GM19239 (cell line): Measurements from ENCODE around the gene MBLAC1.

Source experiments
- DNase-seq: peaks from one replicate; pipeline ENCODE4 v3.0.0; 2011; ENCODE audit warnings: low spot score; ENCODE audit not compliant: insufficient read length
- FAIRE-seq: peaks from 2 replicates; lab custom pipeline; 2011; peaks lifted over from hg19 to GRCh38; lab: Jason Lieb, UNC

Gene MBLAC1

DNA sequence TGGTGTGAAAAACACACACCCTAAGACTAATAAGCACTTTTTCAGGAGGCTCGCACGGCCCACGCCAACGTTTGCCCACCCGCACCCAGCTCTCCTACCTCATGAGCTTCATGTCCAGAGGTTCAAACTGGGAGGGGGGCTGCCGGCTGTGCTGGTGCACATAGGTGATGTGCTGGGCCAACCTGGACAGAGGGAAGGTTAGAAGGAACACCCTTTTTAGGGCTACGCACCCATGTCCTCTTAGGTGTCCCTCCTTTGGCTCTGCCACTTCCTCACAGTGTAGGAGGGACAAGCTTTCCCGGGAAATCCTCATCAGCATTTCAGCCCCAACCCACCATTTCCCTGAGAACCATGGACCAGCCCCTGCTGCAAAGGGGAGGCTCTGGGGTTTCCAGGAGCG lies 31.5 kb upstream of the MBLAC1 start:
- DNase-seq (no peak), FAIRE-seq (no peak)

DNA sequence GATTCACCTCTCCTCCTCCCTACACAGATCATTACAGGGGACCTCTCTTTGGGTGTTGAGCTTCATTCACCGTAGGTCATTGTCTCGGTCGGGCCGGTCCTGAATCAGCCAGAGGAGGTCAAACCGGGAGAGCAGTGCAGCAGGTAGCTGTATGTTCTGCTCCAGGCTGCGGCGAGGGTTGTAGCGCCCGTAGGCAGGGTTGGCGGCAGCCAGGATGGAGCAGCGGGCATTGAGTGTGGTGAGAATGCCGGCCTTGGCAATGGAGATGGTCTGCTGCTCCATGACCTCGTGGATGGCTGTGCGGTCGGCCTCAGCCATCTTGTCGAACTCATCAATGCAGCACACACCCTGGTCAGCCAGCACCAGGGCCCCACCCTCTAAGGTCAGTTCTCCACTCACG lies 31.1 kb upstream of the MBLAC1 start:
- no peak for FAIRE-seq
- DNase-seq: no peak

DNA sequence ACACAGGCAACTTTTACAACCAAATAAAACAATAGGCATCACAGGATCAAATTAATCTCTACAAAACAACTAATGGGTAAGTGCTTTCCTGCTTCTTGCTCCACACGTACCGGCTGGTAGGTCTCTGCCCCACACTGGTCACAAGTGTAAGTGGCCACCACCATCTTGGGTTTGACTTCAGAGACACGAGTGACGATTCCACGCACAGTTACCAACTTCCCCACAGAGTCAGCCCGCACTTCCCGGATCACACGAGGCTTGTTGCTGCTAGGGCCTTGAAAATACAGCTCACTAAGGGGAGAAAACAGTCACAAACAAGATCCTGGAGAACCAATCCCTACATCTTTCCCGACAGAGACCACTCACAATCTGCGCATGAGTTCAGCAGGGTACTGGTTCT lies 27.9 kb upstream of the MBLAC1 start:
- no peak for FAIRE-seq
- no peak for DNase-seq

DNA sequence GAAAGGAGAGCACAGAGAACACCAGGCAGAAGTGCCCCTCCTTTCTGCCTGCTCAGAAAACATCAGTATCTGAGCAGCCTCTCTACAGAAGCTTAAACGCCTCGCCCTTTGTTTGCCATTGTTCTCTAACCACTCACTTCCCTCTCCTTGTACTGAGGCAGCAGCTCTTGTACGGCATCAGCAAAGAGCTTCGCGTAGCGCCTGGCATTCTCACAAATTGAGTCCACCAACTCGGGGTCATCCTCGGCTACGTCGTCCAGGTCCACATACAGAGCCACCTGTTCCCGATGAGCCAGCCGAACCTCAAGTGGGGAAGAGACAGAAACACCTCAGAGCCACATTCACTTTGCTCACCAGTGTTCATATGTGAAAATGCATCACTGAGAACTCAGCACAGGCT lies 27.3 kb upstream of the MBLAC1 start:
- FAIRE-seq (no peak), DNase-seq (no peak)

DNA sequence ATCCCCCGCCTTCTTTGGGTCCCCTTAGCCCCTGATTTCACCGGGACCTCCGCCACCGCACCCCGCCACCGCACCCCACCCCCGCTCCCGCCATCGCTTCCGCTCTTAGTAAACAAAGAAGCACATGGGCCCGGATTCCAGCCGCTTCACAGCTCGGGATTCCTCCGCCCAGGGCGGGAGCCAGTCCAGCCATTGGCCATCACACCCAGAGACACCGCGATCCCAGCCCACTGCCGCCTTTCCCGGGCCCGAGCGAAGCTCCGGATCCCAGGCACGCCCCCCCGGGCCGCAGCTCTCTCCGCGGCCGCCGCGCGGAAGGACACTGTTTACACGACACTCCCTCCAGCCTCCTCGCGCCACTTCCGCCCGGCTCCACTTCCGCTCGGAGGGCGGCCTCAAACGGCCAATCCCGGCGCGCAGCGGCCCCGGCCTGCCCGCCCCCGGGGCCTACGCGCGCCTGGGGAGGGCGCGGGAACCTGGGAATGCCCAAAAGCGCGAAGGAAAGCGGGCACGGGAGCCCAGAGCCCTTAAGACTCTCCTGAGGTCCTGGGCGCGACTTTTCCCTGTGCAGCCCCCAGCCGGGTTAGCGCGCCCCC lies 26.2 kb upstream of the MBLAC1 start:
- FAIRE-seq (no peak), DNase-seq (peak; percentile 84)

DNA sequence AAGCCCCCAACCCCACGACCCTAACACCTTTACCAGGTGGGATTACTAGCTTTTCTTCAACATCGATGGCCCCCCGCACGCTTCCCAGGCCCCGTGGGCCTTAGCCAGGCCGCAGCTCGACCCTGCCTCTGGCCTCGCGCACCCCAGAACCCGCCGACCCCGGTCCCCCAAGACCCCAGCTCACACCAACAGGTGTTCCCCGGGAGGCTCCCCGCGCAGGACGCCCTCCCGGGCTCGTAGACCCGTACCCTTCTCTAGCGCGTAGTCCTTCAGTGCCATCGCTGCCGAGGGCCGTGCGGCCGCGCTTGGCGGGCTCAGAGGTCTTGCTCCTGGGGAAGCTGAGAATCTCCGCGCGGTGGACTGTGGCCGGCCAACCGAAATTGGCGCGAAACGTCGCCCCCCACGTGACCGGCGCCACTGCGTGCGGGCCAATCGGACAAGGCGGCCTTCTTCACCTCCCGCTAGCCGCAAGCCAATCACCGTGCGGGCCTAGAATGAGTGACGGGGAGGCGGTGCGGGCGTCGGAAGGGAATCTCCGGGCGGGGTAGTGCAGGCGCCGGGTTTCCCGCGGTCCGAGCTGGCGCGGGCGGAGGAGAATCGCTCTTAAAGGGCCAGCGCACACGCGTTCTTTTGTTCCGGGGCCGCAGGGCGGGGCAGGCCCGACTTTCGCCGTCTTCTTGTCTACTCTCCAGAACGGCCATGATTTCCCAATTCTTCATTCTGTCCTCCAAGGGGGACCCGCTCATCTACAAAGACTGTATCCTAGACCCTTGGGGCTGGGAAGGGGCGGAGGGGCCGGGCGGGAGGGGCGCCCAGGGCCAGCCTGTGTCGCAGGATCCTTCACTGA lies 25.5 kb upstream of the MBLAC1 start, which contains the start of the genes AP4M1 and MCM7:
AP4M1 (plus strand) TSS at position 628 of the 847 bp plus-strand sequence; CDS start at position 700, 72 bp downstream.
MCM7 (minus strand) TSS at position 382 of the 847 bp plus-strand sequence; CDS start at position 279, 103 bp downstream.
- FAIRE-seq (peak; percentile 96), DNase-seq (peak; percentile 94)

DNA sequence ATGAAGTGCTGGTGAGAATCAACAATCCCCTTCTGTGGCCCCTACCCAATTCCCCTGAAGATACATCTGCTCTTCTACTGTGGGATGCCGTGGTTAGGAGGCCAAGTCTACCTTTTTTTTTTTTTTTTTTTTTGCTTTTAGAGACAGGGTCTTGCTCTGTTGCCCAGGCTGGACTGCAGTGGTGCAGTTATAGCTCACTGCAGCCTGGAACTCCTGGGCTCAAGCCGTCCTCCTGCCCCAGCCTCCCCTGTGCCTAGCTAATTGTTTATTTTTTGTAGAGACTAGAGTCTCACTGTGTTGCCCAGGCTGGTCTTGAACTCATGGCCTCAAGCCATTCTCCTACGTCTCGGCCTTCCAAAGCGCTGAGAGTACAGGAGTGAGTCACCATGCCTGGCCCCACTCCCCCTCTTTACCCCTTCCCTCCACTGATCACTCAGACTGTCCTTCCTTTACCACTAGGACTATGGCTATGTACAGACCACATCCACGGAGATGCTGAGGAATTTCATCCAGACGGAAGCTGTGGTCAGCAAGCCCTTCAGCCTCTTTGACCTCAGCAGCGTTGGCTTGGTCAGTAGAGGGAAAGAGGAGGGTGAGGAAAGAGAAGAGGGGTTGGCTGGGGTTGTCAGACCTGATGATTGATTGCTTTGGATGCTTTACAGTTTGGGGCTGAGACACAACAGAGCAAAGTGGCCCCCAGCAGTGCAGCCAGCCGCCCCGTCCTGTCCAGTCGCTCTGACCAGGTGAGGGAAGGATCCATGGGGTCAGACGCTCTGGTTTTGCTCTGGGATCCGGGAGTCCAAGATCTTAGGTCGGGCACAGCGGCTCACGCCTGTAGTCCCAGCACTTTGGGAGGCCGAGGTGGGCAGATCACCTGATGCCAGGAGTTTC lies 23.6 kb upstream of the MBLAC1 start:
- DNase-seq (no peak), FAIRE-seq (no peak)

DNA sequence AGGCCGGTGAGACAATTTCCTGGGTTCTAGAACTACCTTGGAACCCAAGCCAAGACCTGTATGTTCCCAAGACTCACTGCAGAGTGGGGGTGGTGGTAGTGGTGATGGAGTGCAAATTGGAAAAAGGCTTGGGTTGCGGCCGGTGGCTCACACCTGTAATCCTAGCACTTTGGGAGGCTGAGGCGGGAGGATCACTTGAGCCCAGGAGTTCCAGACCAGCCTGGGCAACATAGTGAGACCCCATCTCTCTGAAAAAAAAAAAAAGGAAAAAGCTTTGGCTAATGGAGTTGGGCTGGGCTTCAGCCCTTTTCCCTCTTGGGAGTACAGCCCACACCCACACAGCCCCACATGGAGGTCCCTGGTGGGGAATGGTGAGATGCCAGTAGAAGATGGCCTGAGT lies 21.2 kb upstream of the MBLAC1 start:
- DNase-seq: no peak

DNA sequence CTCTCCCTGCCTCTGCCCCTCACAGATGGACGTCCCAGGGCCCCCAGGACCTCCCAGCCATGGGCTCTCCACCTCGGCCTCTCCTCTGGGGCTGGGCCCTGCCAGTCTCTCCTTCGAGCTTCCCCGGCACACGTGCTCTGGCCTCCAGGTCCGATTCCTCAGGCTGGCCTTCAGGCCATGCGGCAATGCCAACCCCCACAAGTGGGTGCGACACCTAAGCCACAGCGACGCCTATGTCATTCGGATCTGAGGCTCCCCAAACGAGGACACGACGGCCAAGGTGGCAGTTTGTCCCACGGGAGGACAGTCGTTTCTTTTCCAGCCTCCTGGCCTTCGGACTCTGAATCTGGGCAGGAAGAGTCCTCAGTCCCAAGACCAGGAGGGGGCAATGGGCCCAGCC lies 20.1 kb upstream of the MBLAC1 start:
- no peak for FAIRE-seq

More for the DNA sequence above, 21.2 kb upstream of the MBLAC1 start:
- no peak for FAIRE-seq

DNA sequence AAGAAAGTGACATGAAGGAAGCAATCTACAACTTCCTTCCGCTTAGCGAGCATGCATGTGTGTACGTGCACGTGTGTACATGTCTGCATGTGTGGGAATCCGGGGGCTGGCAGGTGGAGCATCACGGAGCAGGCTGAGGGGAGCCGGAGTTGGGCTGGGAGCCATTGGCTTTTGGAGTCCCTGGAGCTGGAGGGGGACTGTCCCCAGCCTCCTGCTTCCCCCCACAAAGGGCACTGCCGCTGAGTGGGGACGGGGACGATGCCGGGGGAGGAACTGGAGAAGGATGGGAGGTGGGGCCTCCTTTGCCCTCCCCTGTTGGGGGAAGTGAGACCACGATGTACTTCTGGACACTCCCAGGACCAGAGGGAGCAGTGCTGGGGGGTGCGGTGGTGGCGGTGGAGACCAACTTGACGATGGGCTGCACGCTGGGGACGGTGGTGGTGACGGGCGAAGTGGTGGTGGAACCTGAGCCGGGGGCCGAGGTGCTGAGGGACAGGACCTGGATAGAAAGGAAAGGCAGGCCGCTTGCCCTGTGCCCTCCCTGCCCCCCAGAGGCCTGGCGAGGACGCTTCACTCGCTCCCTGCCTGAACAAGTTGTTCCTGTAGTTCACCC lies 19.5 kb upstream of the MBLAC1 start:
- no peak for DNase-seq
- FAIRE-seq: no peak

More for the DNA sequence above, 20.1 kb upstream of the MBLAC1 start:
- DNase-seq: no peak

DNA sequence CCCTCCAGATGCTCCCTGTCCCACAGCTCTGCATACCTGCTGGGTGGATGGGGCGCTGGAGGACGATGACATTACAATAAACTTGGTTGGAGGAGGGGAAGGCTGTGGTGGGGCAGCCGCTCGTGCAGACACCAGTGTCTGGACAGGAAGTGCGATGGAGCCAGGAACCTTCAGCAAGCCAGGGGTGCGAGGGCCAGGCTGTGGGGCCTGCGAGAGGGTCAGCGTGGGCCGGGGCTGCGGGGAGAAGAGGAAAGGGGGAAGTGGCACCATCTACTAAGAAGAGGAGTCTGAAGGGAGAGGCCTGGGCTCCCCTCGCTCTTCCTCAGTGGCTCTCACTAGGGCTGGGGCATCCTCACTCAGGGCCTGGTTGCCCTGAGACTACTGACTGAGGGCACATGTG lies 18.9 kb upstream of the MBLAC1 start:
- DNase-seq (no peak), FAIRE-seq (no peak)

DNA sequence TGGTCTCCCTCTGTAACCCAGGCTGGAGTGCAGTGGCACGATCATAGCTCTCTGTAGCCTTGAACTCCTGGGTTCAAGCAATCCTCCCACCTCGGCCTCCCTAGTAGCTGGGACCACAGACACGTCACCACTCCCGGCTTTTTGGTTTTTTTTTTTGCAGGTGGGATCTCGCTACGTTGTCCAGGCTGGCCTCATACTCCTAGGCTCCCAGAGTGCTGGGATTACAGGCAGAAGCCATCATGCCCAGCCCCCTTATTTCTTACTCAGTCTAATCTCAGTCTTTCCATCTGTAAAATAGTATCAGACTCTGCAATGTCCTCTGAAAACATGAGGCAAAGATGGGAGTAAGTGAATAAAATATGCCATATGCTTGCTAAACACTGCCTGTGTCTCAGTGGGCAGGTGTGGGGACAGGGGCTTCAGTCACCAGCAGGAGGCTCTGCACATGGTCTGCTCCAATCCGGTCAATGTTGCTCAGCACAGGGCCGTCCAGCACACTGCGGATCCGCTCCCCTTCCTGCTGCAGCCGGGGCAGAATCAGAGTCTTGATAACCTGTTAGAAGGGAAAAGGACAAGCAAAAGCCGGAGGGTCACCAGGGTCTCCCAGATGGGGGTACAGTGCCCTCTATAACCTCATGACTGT lies 17.1 kb upstream of the MBLAC1 start:
- FAIRE-seq (no peak), DNase-seq (no peak)

DNA sequence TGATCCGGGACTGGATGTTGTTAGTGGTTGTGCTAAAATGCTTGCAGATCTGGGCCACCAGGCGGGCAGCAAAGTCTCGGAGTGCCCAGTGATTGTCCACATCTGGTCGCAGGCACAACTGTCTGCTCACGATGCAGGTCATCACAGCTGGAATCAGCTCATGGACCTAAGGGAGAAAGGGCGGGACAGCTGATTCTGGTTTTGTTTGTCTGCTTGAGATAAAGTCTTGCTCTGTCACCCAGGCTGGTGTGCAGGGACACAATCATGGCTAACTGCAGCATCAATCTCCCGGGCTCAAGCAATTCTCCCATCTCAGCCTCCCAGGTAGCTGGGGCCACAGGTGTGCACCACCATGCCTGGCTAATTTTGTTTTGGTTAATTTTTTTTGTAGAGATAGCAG lies 15.6 kb upstream of the MBLAC1 start:
- no peak for DNase-seq
- FAIRE-seq: no peak

DNA sequence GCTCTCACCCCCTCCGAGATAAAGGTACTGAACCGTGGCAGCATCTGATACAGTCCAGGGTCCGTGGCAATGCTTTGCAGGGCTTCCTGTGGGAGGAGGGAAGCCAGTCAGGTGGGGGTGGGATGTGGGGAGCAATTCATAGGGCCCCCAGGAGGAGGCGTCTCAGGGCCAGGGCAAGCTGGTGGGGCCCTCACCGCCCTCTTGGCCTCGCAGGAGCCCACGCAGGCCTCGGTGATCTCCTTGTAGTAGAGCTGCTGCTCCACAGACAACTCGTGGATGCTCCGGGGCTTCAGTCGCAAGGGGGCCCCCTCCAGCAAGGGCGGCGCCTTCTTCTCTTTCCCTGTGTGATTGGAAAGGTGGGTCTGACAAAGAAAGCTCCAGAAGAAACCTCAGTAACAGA lies 14.9 kb upstream of the MBLAC1 start:
- FAIRE-seq: no peak
- DNase-seq: no peak

DNA sequence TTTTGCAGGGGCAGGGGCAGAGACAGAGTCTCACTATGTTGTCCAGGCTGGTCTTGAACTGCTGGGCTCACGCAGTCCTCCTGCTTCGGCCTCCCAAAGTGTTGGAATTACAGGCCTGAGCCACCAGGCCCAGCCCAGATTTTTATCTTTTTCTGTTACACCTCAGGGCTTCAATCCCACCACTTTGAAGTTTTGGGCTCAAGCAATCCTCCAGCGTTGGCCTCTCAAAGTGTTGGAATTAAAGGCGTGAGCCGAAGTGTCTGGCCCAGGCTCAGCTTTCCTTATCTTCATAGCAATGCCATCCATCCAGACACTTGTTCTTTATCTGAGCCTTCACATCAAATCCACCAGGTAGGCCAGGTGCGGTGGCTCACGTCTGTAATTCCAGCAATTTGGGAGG lies 11.7 kb upstream of the MBLAC1 start:
- FAIRE-seq: no peak
- DNase-seq: no peak

DNA sequence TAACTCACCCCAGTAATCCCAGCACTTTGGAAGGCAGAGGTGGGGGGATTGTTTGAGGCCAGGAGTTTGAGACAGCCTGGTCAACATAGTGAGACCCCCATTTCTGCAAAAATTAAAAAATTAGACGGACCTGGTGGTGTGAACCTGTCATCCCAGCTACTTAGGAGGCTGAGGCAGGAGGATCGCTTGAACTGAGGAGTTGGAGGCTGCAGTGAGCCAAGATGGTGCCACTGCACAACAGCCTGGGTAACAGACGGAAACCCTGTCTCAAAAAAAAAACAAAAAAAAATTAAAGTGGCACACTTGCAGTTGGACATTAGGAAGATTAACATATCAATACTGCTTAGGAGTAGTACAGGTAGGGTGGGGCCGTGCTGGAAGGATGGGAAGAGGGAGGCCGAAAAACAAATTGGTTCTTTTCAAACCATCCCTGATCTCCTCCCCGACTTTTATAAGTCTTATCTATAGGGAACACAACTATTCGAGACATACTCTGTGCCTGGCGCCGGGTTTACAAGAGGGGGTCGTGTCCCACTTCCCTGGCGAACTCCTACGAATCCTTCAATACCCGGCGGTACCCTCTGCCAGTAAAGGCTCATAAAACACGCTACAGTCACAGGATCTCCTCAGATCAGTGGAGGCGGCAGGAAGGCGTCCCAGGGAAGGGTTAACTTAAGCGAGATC lies 8.2 kb upstream of the MBLAC1 start:
- DNase-seq (no peak), FAIRE-seq (no peak)

DNA sequence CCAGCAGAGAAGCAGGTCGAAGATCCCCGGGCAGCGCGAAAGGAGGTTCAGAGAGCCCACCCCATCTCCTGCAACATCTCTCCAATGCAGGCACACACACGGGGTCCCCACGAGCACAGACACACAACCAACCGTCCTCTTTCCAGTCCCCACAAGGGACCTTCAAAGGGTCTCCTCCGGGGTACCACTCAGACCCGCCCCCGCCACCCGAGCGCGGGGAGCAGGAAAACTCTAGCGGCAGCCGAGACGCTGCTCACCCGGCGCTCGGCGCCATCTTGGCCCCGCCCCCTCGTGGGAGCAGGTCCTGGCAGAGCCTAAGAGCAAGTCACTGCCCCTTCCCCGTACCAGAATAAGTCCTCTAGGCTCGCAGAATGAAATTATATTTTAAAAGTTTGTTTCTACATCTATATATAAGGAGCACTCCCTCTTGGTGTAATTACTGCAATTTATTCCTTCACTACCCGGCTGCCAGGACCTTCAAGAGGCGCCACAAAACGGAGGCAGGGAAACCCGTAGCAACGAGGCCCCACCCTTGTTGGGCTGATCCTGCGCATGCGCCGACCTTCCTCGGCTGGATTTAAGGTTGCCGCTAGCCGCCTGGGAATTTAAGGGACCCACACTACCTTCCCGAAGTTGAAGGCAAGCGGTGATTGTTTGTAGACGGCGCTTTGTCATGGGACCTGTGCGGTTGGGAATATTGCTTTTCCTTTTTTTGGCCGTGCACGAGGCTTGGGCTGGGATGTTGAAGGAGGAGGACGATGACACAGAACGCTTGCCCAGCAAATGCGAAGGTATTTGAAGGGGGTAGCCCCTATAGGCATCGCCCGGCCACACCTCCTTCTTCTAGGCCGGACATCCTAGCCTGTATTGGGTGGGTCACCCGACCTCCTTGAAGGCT lies 7.4 kb upstream of the MBLAC1 start, which contains the start of the genes CNPY4 and TAF6:
CNPY4 (plus strand) TSS at position 563 of the 898 bp plus-strand sequence; CDS start at position 674, 111 bp downstream.
TAF6 (minus strand) TSS at position 287 of the 898 bp plus-strand sequence. CDS start 5,149 bp downstream, outside the sequence.
- FAIRE-seq: peak; percentile 86

More for the DNA sequence above, 7.4 kb upstream of the MBLAC1 start, which contains the start of the genes CNPY4 and TAF6:
- peak; percentile 97 for DNase-seq
